ENCODE results near the gene TMEM86B.

GRCh38 chr19:55275851-55276719 is 47.5 kb upstream of the TMEM86B start:
- TF ChIP-seq CTCF (IDR thresholded peaks at IDR 0.05) (no peak), POLR2AphosphoS5 (IDR thresholded peaks at IDR 0.05) (no peak), POLR2A (IDR thresholded peaks at IDR 0.05) (no peak), EP300 (IDR thresholded peaks at IDR 0.05) (no peak)
